GM18520 (cell line): ENCODE results near the gene LAMB4.

Source experiments
- ATAC-seq: cut with Tn5 transposase; IDR thresholded peaks from one replicate; pipeline ENCODE4 v1.9.1; 2021; ENCODE audit not compliant: unreplicated experiment

LAMB4 gene

GRCh38 chr7:108079648-108080591 is 50.2 kb downstream of the LAMB4 start:
- no peak for ATAC-seq

- ATAC-seq, result no peak
Measured at GRCh38 chr7:108079276-108079647, 50.9 kb downstream of the LAMB4 start.

- no peak for ATAC-seq
Measured at GRCh38 chr7:108078691-108079090, 51.5 kb downstream of the LAMB4 start.

GRCh38 chr7:108078211-108078673 is 51.9 kb downstream of the LAMB4 start:
- no peak for ATAC-seq

- no peak for ATAC-seq
Measured at GRCh38 chr7:108077709-108078108, 52.5 kb downstream of the LAMB4 start.

- no peak for ATAC-seq
Measured at GRCh38 chr7:108076156-108076555, 54.0 kb downstream of the LAMB4 start.

- ATAC-seq, result no peak
Measured at GRCh38 chr7:108073305-108074070, 56.7 kb downstream of the LAMB4 start.

- ATAC-seq, result no peak
Measured at GRCh38 chr7:108072739-108073138, 57.4 kb downstream of the LAMB4 start.

GRCh38 chr7:108072116-108072515 is 58.0 kb downstream of the LAMB4 start:
- ATAC-seq, result no peak

GRCh38 chr7:108071551-108071950 is 58.6 kb downstream of the LAMB4 start:
- no peak for ATAC-seq

- ATAC-seq, result no peak
Measured at GRCh38 chr7:108069646-108070045, 60.5 kb downstream of the LAMB4 start.

- ATAC-seq, result no peak
Measured at GRCh38 chr7:108067844-108068243, 62.3 kb downstream of the LAMB4 start.

GRCh38 chr7:108066486-108066885 is 63.7 kb downstream of the LAMB4 start:
- ATAC-seq, result no peak

GRCh38 chr7:108063520-108063933 is 66.6 kb downstream of the LAMB4 start:
- ATAC-seq, result peak; percentile 88

- ATAC-seq, result no peak
Measured at GRCh38 chr7:108062250-108063014, 67.7 kb downstream of the LAMB4 start.

GRCh38 chr7:108059526-108059925 is 70.6 kb downstream of the LAMB4 start:
- no peak for ATAC-seq

- no peak for ATAC-seq
Measured at GRCh38 chr7:108057951-108058481, 72.1 kb downstream of the LAMB4 start.

- ATAC-seq, result no peak
Measured at GRCh38 chr7:108055611-108056021, 74.5 kb downstream of the LAMB4 start.

- ATAC-seq, result no peak
Measured at GRCh38 chr7:108054537-108054936, 75.6 kb downstream of the LAMB4 start.

GRCh38 chr7:108053250-108053649 is 76.9 kb downstream of the LAMB4 start:
- ATAC-seq, result no peak

- ATAC-seq, result no peak
Measured at GRCh38 chr7:108051454-108051853, 78.7 kb downstream of the LAMB4 start.
